Posterior cingulate gyrus (tissue), 11 donors: ENCODE measurements around the gene GPRC5A.
A peak's percentile ranks its signal among the peaks of the same experiment; 100 is the strongest.
"Not testable (repeated sequence)": the region's sequence is repeated elsewhere in the genome, so short reads cannot be mapped to it uniquely, and the experiment has no call there.

Experiments
- DNase-seq, 10 donors: peaks; one replicate each; pipeline versions ENCODE4 v3.0.0 to v3.0.0-alpha.2; 2020 to 2021; ENCODE audit warnings: mixed read lengths in 3 of 10
- intact Hi-C: fragments of 100-400 bp; cut with DNase I; formaldehyde crosslinking; loops from one replicate; pipeline ENCODE4 v1.15.1; 2023

The GPRC5A gene, protein sequence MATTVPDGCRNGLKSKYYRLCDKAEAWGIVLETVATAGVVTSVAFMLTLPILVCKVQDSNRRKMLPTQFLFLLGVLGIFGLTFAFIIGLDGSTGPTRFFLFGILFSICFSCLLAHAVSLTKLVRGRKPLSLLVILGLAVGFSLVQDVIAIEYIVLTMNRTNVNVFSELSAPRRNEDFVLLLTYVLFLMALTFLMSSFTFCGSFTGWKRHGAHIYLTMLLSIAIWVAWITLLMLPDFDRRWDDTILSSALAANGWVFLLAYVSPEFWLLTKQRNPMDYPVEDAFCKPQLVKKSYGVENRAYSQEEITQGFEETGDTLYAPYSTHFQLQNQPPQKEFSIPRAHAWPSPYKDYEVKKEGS

DNA sequence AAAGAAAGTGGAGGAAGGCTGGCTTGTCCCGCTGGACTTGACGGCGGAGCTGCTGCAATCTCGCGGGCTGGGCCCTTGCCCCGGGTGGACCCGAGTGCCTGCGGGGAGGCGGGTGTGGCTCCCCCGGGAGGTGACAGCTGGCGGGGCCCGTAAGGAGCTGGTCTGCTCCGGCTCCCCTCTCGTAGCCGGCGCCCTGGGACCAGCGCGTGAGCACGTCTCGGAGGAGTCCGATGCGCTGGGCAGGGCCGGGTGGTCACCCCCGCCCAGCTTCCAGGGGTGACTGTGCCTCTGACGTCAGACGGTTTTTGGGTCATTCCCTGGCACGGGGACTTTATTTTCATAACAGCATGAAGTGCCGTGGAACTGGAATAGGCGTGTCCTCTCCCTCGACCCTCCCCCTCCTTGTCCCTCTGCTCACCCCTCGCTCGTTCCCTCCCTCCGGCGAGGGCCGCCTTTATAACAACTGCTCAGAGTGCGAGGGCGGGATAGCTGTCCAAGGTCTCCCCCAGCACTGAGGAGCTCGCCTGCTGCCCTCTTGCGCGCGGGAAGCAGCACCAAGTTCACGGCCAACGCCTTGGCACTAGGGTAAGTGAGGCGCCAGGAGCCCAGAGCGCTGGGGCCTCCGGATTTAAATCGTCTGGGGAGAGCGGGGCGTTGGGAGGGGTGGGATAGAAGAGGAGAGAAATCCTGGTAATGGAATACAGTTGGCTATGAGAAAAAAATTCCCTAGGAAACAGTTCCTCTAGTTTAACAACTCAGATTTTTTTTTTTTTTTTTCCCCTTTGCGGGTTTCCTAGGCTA is at the start of gene GPRC5A:
GPRC5A (plus strand) TSS at position 483 of the 801 bp plus-strand sequence. CDS start 16,688 bp downstream, outside the sequence.
- intact Hi-C loops: no loop called here
- DNase-seq: peak in 6 of 10 donors; percentile 15 to 84 (median 32)

GRCh38 chr12:12845794-12846243 is 45.5 kb upstream of the GPRC5A start:
- no peak for DNase-seq
- intact Hi-C loops: no loop called here

DNA sequence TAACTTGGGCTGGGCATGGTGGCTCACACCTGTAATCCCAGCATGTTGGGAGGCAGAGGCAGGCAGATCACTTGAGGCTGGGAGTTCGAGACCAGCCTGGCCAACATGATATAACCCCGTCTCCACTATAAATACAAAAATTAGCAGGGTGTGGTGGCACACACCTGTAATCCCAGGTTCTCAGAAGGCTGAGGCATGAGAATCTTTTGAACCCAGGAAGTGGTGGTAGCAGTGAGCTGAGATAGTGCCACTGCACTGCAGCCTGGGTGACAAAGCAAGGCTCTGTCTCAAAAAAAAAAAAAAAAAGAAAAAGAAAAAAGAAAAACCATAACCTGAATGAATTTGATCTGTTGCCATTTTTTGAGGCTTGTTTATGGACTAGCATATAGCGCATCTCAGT is 44.6 kb upstream of the GPRC5A start:
- intact Hi-C loops, DNase-seq: not testable (repeated sequence)

DNA sequence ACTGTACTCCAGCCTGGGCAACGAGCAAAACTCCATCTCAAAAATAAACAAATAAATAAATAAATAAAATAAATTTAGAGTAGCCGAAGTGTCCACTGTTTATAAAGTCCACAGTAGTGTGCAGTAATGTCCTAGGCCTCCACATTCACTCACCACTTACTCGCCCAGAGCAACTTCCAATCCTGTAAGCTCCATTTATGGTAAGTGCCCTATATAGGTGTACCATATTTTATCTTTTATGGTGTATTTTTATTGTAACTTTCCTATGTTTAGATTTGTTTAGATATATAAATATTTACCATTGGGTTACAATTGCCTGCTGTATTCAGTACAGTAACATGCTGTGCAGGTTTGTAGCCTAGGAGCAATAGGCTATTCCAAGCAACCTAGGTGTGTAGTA is 37.9 kb upstream of the GPRC5A start:
- intact Hi-C loops: no loop called here

DNA sequence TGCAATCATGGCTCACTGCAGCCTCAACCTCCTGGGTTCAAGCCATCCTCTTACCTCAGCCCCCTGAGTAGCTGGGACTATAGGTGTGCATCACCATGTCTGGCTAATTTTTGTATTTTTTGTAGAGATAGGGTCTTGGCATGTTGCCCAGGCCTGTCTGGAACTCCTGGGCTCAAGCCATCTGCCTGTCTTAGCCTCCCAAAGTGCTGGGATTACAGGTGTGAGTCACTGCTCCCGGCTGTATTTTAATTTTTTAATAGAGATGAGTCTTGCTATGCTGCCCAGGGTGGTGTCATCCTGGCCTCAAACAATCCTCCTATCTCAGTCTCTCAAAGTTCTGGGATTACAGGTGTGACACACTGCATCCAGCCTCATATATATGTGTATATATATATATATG is 31.7 kb upstream of the GPRC5A start:
- intact Hi-C loops: no loop called here
- DNase-seq: no peak

More for the DNA sequence above, 37.9 kb upstream of the GPRC5A start:
- DNase-seq: no peak

GRCh38 chr12:12864243-12864642 is 27.1 kb upstream of the GPRC5A start:
- intact Hi-C loops: no loop called here
- no peak for DNase-seq

- intact Hi-C loops: no loop called here
- no peak for DNase-seq
Observed at GRCh38 chr12:12868477-12869235, 22.7 kb upstream of the GPRC5A start.

DNA sequence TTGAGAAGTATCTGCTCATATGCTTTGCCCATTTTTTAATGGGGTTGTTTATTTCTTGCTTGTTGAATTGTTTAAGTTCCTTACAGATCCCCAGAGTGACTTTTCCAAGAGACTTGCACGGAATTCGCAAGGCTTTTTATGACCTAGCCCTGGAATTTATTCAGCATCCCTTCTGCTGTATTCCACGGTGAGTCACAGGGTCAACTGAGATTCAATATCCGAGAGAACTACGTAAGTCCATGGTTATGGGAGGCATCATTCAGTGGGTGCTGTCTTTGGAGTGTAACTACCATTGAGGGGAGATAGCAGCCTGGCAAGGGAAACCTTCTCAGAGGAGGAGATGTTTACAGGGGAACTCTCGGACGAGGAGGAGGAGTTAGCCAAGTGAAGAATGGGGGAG is 20.9 kb upstream of the GPRC5A start:
- no peak for DNase-seq
- intact Hi-C loops: no loop called here

DNA sequence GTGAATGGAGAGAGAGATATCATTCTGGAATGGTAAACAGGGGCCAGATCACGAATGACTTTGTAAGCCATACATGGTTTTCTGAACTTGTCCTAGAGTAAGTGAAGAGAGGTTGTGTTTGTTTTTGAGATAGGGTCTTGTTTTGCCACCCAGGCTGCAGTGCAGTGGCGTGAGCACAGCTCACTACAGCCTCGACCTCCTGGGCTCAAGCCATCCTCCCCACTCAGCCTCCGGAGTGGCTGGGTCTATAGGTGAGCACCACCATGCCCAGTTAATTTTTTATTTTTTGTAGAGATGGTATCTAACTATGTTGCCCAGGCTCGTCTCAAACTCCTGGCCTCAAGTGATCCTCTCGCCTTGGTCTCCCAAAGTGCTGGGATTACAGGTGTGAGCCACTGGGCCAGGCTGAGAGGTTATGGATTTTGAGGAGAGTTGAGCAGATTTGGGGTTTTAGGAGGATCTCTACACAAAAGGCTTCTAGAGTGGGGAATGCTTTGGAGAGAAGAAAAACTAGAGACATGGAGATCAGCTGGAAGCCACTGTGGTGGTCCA is 19.7 kb upstream of the GPRC5A start:
- no peak for DNase-seq
- intact Hi-C loops: no loop called here

DNA sequence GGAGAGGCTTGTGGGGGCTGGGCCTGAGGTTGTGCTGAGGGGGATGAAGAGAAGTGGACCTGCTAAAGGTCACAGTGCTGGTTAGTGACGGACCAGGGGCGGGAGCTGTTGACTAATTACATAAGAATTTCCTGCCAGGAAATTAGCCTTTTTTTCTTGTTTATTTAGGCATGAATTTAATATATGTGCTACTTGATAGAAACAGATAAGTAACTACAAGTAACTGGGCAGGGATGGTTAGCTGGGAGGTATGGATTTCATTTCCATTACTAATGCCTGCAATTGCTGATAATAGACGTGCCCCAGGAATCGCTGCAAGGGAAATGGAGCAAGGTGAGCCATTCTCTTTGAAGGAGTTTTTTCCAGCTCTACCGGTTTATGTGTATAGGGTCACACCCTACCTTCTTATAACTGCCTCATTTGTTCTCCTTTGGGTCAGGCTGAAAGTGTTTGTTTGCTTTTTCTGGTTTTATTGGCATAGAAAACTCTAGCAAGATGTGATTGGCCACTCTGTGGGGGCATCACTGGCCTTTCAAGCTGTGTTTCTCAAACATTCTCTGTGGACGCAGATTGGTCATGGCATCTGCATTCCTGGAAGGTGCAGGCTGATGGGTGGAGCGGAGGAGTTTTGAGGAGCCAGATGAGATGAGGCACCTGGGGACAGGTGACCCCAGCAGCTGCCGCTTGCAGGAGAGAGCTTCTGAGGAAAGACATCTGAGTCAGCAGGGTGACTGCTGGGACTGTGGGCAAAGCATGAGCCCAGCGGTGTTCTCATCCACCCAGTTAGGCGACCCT is 19.0 kb upstream of the GPRC5A start:
- intact Hi-C loops: no loop called here
- no peak for DNase-seq

GRCh38 chr12:12872934-12873275 is 18.5 kb upstream of the GPRC5A start:
- intact Hi-C loops: no loop called here
- DNase-seq: no peak

DNA sequence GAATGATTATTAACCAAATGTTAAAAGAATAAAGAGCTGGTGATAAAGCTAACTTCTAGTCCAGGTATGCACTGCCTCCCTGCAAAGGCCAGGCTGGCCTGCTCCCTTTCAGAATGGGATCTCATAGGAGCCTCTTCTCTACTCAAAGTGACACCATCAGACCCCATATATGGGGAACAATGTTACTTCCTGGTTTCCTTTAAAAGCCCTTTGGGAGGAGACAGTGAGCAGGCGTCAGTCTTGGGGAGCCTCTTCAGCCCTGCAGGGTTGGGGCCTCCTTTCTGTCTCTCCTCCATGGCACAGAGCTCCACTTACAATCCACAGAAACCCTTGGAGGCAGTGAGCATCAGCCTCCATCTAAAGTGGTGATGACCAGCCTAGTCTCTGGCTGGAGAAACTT is 17.3 kb upstream of the GPRC5A start:
- DNase-seq: no peak
- intact Hi-C loops: no loop called here

GRCh38 chr12:12875301-12875700 is 16.1 kb upstream of the GPRC5A start:
- DNase-seq, intact Hi-C loops: not testable (repeated sequence)

- intact Hi-C loops: no loop called here
- DNase-seq: no peak
Observed at GRCh38 chr12:12877153-12877768, 14.1 kb upstream of the GPRC5A start.

DNA sequence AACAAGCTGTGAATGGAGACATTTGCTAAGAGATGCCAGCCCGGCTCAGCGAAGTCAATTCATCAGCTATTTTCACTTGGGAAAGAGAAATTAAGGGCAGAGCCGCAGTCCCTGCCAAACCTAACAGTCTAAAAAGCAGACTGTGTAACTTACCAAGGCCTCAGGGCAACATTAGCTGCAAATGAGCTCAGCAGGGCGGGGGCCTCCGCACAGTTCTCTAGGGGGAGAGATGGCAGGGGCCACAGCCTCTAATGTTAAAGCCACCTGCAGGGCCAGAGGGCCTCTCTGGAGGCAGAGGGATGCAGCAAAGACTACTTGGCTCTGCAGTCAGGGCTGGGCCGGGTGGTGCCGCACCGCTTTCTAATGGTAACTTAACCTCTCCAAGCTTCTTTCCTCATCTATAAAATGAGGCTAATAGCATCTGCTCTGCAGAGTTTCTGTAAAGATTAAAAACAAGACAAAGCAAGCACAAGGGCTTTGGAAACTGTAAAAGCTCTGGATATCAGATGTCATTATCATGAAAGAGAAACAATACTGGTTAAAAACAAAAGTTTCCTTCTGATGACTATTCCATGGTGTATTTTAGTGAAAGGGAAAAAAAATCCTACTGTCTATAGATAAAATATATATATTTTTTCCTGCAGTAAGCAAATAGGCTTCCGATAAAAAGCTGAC is 13.4 kb upstream of the GPRC5A start:
- intact Hi-C loops: no loop called here
- no peak for DNase-seq

GRCh38 chr12:12880537-12880936 is 10.8 kb upstream of the GPRC5A start:
- intact Hi-C loops: no loop called here
- no peak for DNase-seq

DNA sequence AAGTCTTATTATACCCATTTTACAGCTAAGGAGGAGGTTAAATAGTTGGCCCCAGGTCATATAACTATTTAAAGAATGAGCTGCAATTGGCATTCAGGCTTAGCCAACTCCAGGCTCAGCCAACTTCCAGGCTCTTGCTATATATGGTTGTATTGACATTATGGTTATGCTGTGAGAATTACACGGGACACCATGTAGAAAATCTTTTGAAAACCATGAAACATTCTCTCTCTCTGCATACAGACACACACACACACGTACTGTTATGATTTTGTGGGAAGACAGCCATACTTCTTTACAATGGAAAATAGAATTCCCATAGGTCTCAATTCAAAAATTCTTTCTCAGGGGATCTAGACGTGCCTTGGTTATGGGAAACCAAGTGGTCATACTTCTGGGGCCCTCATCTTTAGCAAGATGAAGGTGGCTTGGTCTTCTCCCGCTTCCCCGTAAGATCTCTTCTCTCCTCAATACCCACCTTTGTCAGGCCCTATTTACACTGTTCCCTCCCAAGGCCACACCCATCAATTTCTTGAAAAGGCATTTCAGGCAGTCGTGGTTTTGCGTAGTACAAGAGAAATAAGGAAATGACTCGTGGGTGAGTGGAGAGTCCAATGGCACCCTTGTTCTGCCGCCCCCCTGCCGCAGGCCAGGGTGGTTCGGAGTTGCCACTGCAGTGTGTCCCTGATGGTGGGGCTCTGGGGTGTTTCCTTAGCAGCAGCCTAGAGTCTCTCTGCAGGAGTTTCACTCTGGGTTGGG is 10.0 kb upstream of the GPRC5A start:
- no peak for DNase-seq
- intact Hi-C loops: no loop called here

- intact Hi-C loops: no loop called here
- no peak for DNase-seq
Observed at GRCh38 chr12:12882288-12882687, 9.1 kb upstream of the GPRC5A start.
